DMS79 (cell line): ENCODE results near the gene TBC1D3G.
"Not testable (repeated sequence)": the region's sequence is repeated elsewhere in the genome, so short reads cannot be mapped to it uniquely, and the experiment has no call there.

Experiments used
- DNase-seq: peaks from one replicate; lab custom pipeline; 2025; lab: John Stamatoyannopoulos, UW

Gene TBC1D3G

DNA sequence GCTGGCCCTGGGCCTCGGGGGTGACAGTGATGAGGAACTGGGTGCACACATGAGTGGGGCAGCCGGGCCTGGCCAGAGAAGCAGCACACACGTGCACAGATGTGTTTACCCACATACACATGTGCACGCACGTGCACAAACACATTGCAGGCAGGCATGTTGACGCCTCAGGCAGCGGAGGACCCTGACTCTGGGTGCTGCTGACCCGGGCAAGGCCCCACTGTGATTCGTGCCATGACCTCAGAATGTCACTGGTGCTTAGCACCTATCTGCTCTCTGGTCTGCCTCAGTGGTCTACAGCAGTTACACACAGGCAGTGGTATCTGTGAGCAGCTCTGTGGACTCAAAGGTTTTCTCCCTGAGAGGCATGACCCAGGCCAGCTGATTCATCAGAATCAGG is at the start of gene TBC1D3G:
TSS of gene TBC1D3G (plus strand) at position 301 of the 400 bp plus-strand sequence. CDS start 1,528 bp downstream, outside the sequence.
- DNase-seq: not testable (repeated sequence)

DNA sequence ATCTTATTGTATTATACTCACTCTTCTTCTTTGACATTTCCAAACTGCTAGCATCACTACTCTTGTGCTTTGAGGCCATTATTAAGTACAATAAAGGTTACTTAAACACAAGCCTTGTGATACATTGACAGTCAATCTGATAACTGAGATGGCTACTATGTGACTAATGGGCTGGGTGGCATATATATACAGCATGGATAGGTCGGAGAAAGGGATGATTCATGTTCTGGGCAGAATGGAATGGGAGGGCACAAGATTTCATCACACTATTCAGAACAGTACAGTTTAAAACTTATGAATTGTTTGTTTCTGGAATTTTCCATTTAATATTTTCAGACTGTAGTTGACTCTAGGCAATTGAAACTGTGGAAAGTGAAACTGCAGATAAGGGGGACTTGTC is 40.4 kb upstream of the TBC1D3G start:
- DNase-seq: not testable (repeated sequence)

- not testable (repeated sequence) for DNase-seq
These were observed 39.5 kb upstream of the TBC1D3G start for GRCh38 chr17:36284219-36284618.

- DNase-seq: not testable (repeated sequence)
These were observed 33.6 kb upstream of the TBC1D3G start for GRCh38 chr17:36289965-36290612.

GRCh38 chr17:36295161-36295560 is 28.5 kb upstream of the TBC1D3G start:
- DNase-seq: not testable (repeated sequence)

DNA sequence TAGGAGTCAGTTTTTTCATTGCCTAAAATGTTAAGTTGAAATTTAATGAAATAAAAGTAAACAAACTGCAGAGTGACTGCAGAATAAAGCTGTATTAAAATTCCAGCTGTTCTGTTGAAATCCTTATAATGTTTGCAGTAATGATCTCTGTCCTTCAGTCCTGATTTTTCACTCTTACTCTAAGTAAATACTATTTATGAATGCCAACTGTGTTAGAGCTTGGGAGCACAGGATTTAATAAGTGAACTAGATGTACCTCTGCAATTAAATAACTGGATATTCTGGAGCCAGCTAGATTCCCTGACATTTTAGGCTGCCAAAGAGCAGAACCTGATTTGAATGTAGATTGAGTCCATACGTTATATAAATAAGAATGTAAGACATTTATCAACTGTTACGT is 7.9 kb upstream of the TBC1D3G start:
- DNase-seq: not testable (repeated sequence)

DNA sequence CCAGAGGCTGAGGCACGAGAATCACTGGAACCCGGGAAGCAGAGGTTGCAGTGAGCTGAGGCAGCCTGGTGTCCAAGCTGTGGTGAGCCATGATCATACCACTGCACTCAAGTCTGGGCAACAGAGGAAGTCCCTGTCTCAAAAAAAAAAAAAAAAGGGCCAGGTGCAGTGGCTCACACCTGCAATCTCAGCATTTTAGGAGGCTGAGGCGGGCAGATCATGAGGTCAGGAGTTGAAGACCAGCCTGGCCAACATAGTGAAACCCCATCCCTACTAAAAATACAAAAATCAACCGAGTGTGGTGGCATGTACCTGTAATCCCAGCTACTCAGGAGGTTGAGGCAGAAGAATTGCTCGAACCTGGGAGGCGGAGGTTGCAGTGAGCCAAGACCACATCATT is 38.8 kb downstream of the TBC1D3G start:
- DNase-seq: not testable (repeated sequence)

- not testable (repeated sequence) for DNase-seq
These were observed 52.3 kb downstream of the TBC1D3G start for GRCh38 chr17:36375938-36376337.
